Measurements from ENCODE around the gene ENOX1. TPM values are rescaled to one million over a fixed set of nuclear protein-coding genes. Genes with fewer than 3 reads are reported as not detected.

Gene ENOX1
- polyA plus RNA-seq, 2 of the 4 experiments (the other 2 are of a cell fraction) = 0.28 to 0.41 TPM

DNA sequence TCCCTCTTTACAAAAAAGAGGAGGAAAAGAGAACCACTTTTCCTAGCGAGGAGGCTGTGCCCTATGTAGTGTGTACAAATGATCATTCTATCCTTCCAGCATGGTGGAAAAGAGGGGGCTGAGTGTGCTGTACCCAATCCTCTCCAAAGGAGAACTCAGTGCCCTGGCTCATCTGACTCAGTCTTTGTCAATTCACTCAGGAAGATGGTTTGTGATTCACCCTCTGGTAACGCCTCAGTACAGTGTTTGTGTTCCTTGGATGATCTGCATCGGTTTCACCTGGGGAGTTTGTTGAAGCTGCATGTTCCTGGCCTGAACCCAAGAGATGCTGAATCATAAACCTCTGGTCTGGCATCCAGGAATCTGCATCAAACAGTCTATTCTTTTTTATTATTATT lies 18.3 kb upstream of the ENOX1 start:
- POLR2A ChIA-PET = interaction anchor here (0.7 to 2.0 kb wide), 6 partner anchors 10 to 720 kb away, joined by 3 to 11 read pairs (median 4); partner anchors contain the start of gene LACC1
- peak; percentile 97 to 98 for ATAC-seq
- no peak for FAIRE-seq
- Histone ChIP-seq H3K4me1 (peaks cover 8% of the 10 kb centered on the region; the same call in 2 of the 3 replicates), H3K27ac (peak overlapping the region; percentile 68 to 81; a peak in 5 of 6 replicates), H3K4me2 (peak overlapping the region; percentile 80), H3K4me3 (peak overlapping the region; percentile 24; the same call in 1 of the 3 replicates), H3K9me3 (no peaks in the 10 kb centered on the region)
- CTCF ChIA-PET = interaction anchor here (0.7 to 3.6 kb wide), 20 partner anchors 8 to 1146 kb away, joined by 3 to 21 read pairs (median 4); partner anchors contain the start of gene ENOX1
- 0% methylated on average over 3 of the region's 3 CpGs for WGBS (ENCODE audit: missing lambda C conversion rate)
- DNase-seq (ENCODE audit: low read depth in 1 of 2, low spot score in 1 of 2) = peak; percentile 55 to 78
- TF ChIP-seq FOSL2 (IDR thresholded peaks at IDR 0.05) (peak; percentile 55; the same call in 1 of the 2 replicates), FOSL2 (CRISPR knock-in tag; IDR thresholded peaks at IDR 0.05) (peak; percentile 61), JUN (IDR thresholded peaks at IDR 0.05) (0 out of 5 replicates have a peak, but pooled peaks of 1 of the 2 experiments have one; percentile 33), EHMT2 (IDR thresholded peaks at IDR 0.05; ENCODE audit: low read depth) (no peak), POLR2AphosphoS2 (conservative IDR thresholded peaks at IDR 0.05; ENCODE audit: low read length) (no peak), HDAC2 (IDR thresholded peaks at IDR 0.05) (no peak), HOXB5 (CRISPR knock-in tag; IDR thresholded peaks at IDR 0.05) (no peak), ZNF302 (CRISPR knock-in tag; IDR thresholded peaks at IDR 0.05) (no peak), JUNB (IDR thresholded peaks at IDR 0.05) (peak; percentile 63), POLR2A (IDR thresholded peaks at IDR 0.05; ENCODE audit: low read length) (no peak), MAZ (IDR thresholded peaks at IDR 0.05; ENCODE audit: borderline replicate concordance, low read depth, low read length) (no peak), GATA3 (IDR thresholded peaks at IDR 0.05; ENCODE audit: borderline replicate concordance) (peak; percentile 13; the same call in 1 of the 2 replicates), BHLHE40 (IDR thresholded peaks at IDR 0.05; ENCODE audit: low read depth, low read length) (no peak), CBX2 (IDR thresholded peaks at IDR 0.05; ENCODE audit: borderline replicate concordance, low read depth) (no peak), RFX5 (IDR thresholded peaks at IDR 0.05) (no peak), CHD2 (IDR thresholded peaks at IDR 0.05; ENCODE audit: low read length, partially characterized antibody) (no peak), RAD21 (conservative IDR thresholded peaks at IDR 0.05 in 1 of 2, IDR thresholded peaks at IDR 0.05 in 1 of 2) (no peak), RNF2 (IDR thresholded peaks at IDR 0.05; ENCODE audit: borderline replicate concordance, low read depth) (no peak), ZSCAN20 (CRISPR knock-in tag; IDR thresholded peaks at IDR 0.05) (no peak), HEYL (CRISPR knock-in tag; IDR thresholded peaks at IDR 0.05) (no peak), SMC3 (IDR thresholded peaks at IDR 0.05) (no peak), MAFK (IDR thresholded peaks at IDR 0.05; ENCODE audit: partially characterized antibody) (no peak), HOXA7 (CRISPR knock-in tag; IDR thresholded peaks at IDR 0.05) (no peak), RCOR1 (IDR thresholded peaks at IDR 0.05; ENCODE audit: low read depth, low read length) (no peak), EP300 (IDR thresholded peaks at IDR 0.05) (no peak), EHF (CRISPR knock-in tag; IDR thresholded peaks at IDR 0.05) (no peak), ZFP36 (IDR thresholded peaks at IDR 0.05; ENCODE audit: borderline replicate concordance, partially characterized antibody) (no peak), NFE2L2 (conservative IDR thresholded peaks at IDR 0.05; ENCODE audit: low read length) (no peak), RARB (CRISPR knock-in tag; IDR thresholded peaks at IDR 0.05) (no peak)
- TF ChIP-seq, protein P1, sequence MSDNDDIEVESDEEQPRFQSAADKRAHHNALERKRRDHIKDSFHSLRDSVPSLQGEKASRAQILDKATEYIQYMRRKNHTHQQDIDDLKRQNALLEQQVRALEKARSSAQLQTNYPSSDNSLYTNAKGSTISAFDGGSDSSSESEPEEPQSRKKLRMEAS (IDR thresholded peaks at IDR 0.05) = peak; percentile 40; the same call in 1 of the 2 replicates
- TF ChIP-seq, protein P2, sequence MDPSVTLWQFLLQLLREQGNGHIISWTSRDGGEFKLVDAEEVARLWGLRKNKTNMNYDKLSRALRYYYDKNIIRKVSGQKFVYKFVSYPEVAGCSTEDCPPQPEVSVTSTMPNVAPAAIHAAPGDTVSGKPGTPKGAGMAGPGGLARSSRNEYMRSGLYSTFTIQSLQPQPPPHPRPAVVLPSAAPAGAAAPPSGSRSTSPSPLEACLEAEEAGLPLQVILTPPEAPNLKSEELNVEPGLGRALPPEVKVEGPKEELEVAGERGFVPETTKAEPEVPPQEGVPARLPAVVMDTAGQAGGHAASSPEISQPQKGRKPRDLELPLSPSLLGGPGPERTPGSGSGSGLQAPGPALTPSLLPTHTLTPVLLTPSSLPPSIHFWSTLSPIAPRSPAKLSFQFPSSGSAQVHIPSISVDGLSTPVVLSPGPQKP (IDR thresholded peaks at IDR 0.05; ENCODE audit: low read depth, low read length) = no peak
- TF ChIP-seq, protein P3, sequence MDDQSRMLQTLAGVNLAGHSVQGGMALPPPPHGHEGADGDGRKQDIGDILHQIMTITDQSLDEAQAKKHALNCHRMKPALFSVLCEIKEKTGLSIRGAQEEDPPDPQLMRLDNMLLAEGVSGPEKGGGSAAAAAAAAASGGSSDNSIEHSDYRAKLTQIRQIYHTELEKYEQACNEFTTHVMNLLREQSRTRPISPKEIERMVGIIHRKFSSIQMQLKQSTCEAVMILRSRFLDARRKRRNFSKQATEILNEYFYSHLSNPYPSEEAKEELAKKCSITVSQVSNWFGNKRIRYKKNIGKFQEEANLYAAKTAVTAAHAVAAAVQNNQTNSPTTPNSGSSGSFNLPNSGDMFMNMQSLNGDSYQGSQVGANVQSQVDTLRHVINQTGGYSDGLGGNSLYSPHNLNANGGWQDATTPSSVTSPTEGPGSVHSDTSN (IDR thresholded peaks at IDR 0.05) = no peak
- TF ChIP-seq, protein P4, sequence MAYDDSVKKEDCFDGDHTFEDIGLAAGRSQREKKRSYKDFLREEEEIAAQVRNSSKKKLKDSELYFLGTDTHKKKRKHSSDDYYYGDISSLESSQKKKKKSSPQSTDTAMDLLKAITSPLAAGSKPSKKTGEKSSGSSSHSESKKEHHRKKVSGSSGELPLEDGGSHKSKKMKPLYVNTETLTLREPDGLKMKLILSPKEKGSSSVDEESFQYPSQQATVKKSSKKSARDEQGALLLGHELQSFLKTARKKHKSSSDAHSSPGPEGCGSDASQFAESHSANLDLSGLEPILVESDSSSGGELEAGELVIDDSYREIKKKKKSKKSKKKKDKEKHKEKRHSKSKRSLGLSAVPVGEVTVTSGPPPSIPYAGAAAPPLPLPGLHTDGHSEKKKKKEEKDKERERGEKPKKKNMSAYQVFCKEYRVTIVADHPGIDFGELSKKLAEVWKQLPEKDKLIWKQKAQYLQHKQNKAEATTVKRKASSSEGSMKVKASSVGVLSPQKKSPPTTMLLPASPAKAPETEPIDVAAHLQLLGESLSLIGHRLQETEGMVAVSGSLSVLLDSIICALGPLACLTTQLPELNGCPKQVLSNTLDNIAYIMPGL (CRISPR knock-in tag; IDR thresholded peaks at IDR 0.05; ENCODE audit: borderline replicate concordance) = no peak
- TF ChIP-seq, protein P5, sequence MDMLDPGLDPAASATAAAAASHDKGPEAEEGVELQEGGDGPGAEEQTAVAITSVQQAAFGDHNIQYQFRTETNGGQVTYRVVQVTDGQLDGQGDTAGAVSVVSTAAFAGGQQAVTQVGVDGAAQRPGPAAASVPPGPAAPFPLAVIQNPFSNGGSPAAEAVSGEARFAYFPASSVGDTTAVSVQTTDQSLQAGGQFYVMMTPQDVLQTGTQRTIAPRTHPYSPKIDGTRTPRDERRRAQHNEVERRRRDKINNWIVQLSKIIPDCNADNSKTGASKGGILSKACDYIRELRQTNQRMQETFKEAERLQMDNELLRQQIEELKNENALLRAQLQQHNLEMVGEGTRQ (IDR thresholded peaks at IDR 0.05) = no peak
- TF ChIP-seq, protein P6, sequence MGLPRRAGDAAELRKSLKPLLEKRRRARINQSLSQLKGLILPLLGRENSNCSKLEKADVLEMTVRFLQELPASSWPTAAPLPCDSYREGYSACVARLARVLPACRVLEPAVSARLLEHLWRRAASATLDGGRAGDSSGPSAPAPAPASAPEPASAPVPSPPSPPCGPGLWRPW (IDR thresholded peaks at IDR 0.05) = no peak
- TF ChIP-seq, protein P7, sequence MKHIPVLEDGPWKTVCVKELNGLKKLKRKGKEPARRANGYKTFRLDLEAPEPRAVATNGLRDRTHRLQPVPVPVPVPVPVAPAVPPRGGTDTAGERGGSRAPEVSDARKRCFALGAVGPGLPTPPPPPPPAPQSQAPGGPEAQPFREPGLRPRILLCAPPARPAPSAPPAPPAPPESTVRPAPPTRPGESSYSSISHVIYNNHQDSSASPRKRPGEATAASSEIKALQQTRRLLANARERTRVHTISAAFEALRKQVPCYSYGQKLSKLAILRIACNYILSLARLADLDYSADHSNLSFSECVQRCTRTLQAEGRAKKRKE (CRISPR knock-in tag; IDR thresholded peaks at IDR 0.05; ENCODE audit: low read depth) = no peak
- TF ChIP-seq, protein P8, sequence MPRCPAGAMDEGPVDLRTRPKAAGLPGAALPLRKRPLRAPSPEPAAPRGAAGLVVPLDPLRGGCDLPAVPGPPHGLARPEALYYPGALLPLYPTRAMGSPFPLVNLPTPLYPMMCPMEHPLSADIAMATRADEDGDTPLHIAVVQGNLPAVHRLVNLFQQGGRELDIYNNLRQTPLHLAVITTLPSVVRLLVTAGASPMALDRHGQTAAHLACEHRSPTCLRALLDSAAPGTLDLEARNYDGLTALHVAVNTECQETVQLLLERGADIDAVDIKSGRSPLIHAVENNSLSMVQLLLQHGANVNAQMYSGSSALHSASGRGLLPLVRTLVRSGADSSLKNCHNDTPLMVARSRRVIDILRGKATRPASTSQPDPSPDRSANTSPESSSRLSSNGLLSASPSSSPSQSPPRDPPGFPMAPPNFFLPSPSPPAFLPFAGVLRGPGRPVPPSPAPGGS (IDR thresholded peaks at IDR 0.05) = no peak
